H1 (cell line): ENCODE data around the gene ARHGAP22. TPM values are rescaled to one million over a fixed set of nuclear protein-coding genes. Genes with fewer than 3 reads are reported as not detected.

Source experiments
- ASH2L ChIP-seq: fragments of 200-600, 300-600 bp; sonication (generic); IDR thresholded peaks from one replicate; pipeline ENCODE4 v1.7.1; 2017; ENCODE audit warnings: low read length
- PHF8 ChIP-seq: fragments of 200-600 bp; sonication (generic); conservative IDR thresholded peaks from 2 replicates; pipeline ENCODE4 v1.7.1; 2012; ENCODE audit warnings: low read depth, mild to moderate bottlenecking, inconsistent platforms, low read length, moderate library complexity
- SAP30 ChIP-seq: fragments of 300-600 bp; sonication (generic); IDR thresholded peaks from 2 replicates; pipeline ENCODE4 v1.7.1; 2012; ENCODE audit warnings: low read length, moderate library complexity, mild to moderate bottlenecking, inconsistent platforms; ENCODE audit not compliant: insufficient read depth, insufficient replicate concordance
- ZNF274 ChIP-seq: IDR thresholded peaks from 2 replicates; pipeline ENCODE4 v1.7.0; 2012; ENCODE audit warnings: low read length, borderline replicate concordance; ENCODE audit errors: extremely low read depth
- polyA plus RNA-seq, 7 experiments: library from polyadenylated mRNA; depleted of rRNA in 3 of 7; stranded (reverse) in 5 of 7; unstranded in 2 of 7; fragments of >200 nt in 5 of 7; fragments of 200-250 nt in 2 of 7; gene quantifications; 1 replicate in 5 of 7; 2 replicates in 1 of 7; 4 replicates in 1 of 7; pipeline versions ENCODE4 v1.2.1 to v1.2.3, GENCODE V29; 2011 to 2013; ENCODE audit warnings: missing spikeins in 2 of 7, mixed read lengths in 2 of 7
- total RNA-seq: library from RNA; stranded (reverse); fragmentation: NEBNext Ultra II Directional; extraction: Animal tissue kit (Norgen Biotek cat#: 25700); gene quantifications from 2 replicates; pipeline ENCODE4 v1.2.1, GENCODE V29; 2021
- TF ChIP-seq, protein P1 (sequence below): fragments of 300-600 bp; sonication (generic); IDR thresholded peaks from 2 replicates; pipeline ENCODE4 v1.7.1; 2012; ENCODE audit warnings: low read length, moderate library complexity, mild to moderate bottlenecking, inconsistent platforms; ENCODE audit not compliant: insufficient replicate concordance

Gene ARHGAP22
- total and polyA plus RNA-seq, 2 of the 8 experiments (the other 6 are each of a cell fraction or from before 2014, with no cell fraction given) = 3.6 to 11.2 TPM

DNA sequence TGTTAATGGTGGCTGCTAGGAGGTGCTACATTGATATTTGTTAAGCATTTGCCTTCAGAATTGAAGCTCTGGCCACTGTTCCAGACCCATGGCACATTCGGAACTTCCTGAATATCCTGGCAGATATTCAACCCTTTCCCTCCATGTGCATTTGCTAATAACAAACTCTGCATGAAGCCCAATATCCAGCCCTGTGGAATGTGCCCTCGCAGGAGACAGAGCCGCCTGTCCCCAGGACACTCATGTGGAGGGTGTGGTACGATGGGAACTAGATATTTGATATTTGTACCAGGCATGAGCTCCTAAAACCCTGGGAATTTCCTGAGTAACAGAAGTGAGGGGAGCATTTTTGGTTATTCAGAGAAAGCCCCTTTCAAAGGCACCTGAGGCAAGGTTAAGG lies 21.6 kb upstream of the ARHGAP22 start (continued):
- TF ChIP-seq PHF8 (no peak), SAP30 (no peak), ASH2L (no peak), ZNF274 (no peak)
- TF ChIP-seq, protein P1, sequence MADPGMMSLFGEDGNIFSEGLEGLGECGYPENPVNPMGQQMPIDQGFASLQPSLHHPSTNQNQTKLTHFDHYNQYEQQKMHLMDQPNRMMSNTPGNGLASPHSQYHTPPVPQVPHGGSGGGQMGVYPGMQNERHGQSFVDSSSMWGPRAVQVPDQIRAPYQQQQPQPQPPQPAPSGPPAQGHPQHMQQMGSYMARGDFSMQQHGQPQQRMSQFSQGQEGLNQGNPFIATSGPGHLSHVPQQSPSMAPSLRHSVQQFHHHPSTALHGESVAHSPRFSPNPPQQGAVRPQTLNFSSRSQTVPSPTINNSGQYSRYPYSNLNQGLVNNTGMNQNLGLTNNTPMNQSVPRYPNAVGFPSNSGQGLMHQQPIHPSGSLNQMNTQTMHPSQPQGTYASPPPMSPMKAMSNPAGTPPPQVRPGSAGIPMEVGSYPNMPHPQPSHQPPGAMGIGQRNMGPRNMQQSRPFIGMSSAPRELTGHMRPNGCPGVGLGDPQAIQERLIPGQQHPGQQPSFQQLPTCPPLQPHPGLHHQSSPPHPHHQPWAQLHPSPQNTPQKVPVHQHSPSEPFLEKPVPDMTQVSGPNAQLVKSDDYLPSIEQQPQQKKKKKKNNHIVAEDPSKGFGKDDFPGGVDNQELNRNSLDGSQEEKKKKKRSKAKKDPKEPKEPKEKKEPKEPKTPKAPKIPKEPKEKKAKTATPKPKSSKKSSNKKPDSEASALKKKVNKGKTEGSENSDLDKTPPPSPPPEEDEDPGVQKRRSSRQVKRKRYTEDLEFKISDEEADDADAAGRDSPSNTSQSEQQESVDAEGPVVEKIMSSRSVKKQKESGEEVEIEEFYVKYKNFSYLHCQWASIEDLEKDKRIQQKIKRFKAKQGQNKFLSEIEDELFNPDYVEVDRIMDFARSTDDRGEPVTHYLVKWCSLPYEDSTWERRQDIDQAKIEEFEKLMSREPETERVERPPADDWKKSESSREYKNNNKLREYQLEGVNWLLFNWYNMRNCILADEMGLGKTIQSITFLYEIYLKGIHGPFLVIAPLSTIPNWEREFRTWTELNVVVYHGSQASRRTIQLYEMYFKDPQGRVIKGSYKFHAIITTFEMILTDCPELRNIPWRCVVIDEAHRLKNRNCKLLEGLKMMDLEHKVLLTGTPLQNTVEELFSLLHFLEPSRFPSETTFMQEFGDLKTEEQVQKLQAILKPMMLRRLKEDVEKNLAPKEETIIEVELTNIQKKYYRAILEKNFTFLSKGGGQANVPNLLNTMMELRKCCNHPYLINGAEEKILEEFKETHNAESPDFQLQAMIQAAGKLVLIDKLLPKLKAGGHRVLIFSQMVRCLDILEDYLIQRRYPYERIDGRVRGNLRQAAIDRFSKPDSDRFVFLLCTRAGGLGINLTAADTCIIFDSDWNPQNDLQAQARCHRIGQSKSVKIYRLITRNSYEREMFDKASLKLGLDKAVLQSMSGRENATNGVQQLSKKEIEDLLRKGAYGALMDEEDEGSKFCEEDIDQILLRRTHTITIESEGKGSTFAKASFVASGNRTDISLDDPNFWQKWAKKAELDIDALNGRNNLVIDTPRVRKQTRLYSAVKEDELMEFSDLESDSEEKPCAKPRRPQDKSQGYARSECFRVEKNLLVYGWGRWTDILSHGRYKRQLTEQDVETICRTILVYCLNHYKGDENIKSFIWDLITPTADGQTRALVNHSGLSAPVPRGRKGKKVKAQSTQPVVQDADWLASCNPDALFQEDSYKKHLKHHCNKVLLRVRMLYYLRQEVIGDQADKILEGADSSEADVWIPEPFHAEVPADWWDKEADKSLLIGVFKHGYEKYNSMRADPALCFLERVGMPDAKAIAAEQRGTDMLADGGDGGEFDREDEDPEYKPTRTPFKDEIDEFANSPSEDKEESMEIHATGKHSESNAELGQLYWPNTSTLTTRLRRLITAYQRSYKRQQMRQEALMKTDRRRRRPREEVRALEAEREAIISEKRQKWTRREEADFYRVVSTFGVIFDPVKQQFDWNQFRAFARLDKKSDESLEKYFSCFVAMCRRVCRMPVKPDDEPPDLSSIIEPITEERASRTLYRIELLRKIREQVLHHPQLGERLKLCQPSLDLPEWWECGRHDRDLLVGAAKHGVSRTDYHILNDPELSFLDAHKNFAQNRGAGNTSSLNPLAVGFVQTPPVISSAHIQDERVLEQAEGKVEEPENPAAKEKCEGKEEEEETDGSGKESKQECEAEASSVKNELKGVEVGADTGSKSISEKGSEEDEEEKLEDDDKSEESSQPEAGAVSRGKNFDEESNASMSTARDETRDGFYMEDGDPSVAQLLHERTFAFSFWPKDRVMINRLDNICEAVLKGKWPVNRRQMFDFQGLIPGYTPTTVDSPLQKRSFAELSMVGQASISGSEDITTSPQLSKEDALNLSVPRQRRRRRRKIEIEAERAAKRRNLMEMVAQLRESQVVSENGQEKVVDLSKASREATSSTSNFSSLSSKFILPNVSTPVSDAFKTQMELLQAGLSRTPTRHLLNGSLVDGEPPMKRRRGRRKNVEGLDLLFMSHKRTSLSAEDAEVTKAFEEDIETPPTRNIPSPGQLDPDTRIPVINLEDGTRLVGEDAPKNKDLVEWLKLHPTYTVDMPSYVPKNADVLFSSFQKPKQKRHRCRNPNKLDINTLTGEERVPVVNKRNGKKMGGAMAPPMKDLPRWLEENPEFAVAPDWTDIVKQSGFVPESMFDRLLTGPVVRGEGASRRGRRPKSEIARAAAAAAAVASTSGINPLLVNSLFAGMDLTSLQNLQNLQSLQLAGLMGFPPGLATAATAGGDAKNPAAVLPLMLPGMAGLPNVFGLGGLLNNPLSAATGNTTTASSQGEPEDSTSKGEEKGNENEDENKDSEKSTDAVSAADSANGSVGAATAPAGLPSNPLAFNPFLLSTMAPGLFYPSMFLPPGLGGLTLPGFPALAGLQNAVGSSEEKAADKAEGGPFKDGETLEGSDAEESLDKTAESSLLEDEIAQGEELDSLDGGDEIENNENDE = no peak
